Measurements from ENCODE around the gene PIGW.
"Not testable (repeated sequence)": the region's sequence is repeated elsewhere in the genome, so short reads cannot be mapped to it uniquely, and the experiment has no call there.

The PIGW gene

GRCh38 chr17:36501963-36502362 lies 32.8 kb upstream of the PIGW start:
- Mint-ChIP-seq H3K4me3 (no peak overlapping the region), H3K9me3 (no peaks in the 10 kb centered on the region), H3K36me3 (peaks cover 8% of the 10 kb centered on the region), H3K27ac (no peak overlapping the region), H3K27me3 (no peaks in the 10 kb centered on the region), H3K4me1 (no peaks in the 10 kb centered on the region)
- ATAC-seq (ENCODE audit: low read depth) (no peak), DNase-seq (ENCODE audit: low spot score in 2 of 2) (no peak)

- Mint-ChIP-seq H3K9me3 (no peaks in the 10 kb centered on the region), H3K27ac (no peak overlapping the region), H3K36me3 (peaks cover 8% of the 10 kb centered on the region), H3K4me3 (no peak overlapping the region), H3K27me3 (no peaks in the 10 kb centered on the region), H3K4me1 (no peaks in the 10 kb centered on the region)
- no peak for DNase-seq (ENCODE audit: low spot score in 2 of 2)
- no peak for ATAC-seq (ENCODE audit: low read depth)
Measured at GRCh38 chr17:36503456-36504155, 31.2 kb upstream of the PIGW start.

- Mint-ChIP-seq H3K27me3 (no peaks in the 10 kb centered on the region), H3K9me3 (no peaks in the 10 kb centered on the region), H3K27ac (peak overlapping the region; percentile 24), H3K4me1 (no peaks in the 10 kb centered on the region), H3K4me3 (no peak overlapping the region), H3K36me3 (peaks cover 8% of the 10 kb centered on the region)
- DNase-seq (ENCODE audit: low spot score in 2 of 2) (no peak), ATAC-seq (ENCODE audit: low read depth) (no peak)
Measured at GRCh38 chr17:36504156-36504545, 30.6 kb upstream of the PIGW start.

- H3K27me3 Mint-ChIP-seq = no peaks in the 10 kb centered on the region
- H3K9me3 Mint-ChIP-seq = no peaks in the 10 kb centered on the region
- no peak for DNase-seq (ENCODE audit: low spot score in 2 of 2)
- no peak overlapping the region for H3K27ac Mint-ChIP-seq
- no peak overlapping the region for H3K4me3 Mint-ChIP-seq
- no peak for ATAC-seq (ENCODE audit: low read depth)
- no peaks in the 10 kb centered on the region for H3K4me1 Mint-ChIP-seq
- H3K36me3 Mint-ChIP-seq = peaks cover 8% of the 10 kb centered on the region
Measured at GRCh38 chr17:36505171-36505570, 29.6 kb upstream of the PIGW start.

- Mint-ChIP-seq H3K36me3 (peaks cover 13% of the 10 kb centered on the region), H3K27ac (no peak overlapping the region), H3K27me3 (no peaks in the 10 kb centered on the region), H3K9me3 (no peaks in the 10 kb centered on the region), H3K4me3 (no peak overlapping the region), H3K4me1 (no peaks in the 10 kb centered on the region)
- no peak for ATAC-seq (ENCODE audit: low read depth)
- DNase-seq (ENCODE audit: low spot score in 2 of 2) = no peak
Measured at GRCh38 chr17:36506249-36506826, 28.4 kb upstream of the PIGW start.

- Mint-ChIP-seq H3K36me3 (peaks cover 13% of the 10 kb centered on the region), H3K4me3 (no peak overlapping the region), H3K4me1 (no peaks in the 10 kb centered on the region), H3K9me3 (no peaks in the 10 kb centered on the region), H3K27ac (no peak overlapping the region), H3K27me3 (no peaks in the 10 kb centered on the region)
- DNase-seq (ENCODE audit: low spot score in 2 of 2) = no peak
- ATAC-seq (ENCODE audit: low read depth) = no peak
Measured at GRCh38 chr17:36506831-36507230, 28.0 kb upstream of the PIGW start.

GRCh38 chr17:36507266-36507665 lies 27.5 kb upstream of the PIGW start:
- Mint-ChIP-seq H3K27ac (no peak overlapping the region), H3K4me1 (no peaks in the 10 kb centered on the region), H3K27me3 (no peaks in the 10 kb centered on the region), H3K9me3 (no peaks in the 10 kb centered on the region), H3K4me3 (no peak overlapping the region), H3K36me3 (peaks cover 12% of the 10 kb centered on the region)
- ATAC-seq (ENCODE audit: low read depth) (no peak), DNase-seq (ENCODE audit: low spot score in 2 of 2) (no peak)

- not testable (repeated sequence) for ATAC-seq (ENCODE audit: low read depth); H3K27ac Mint-ChIP-seq; DNase-seq (ENCODE audit: low spot score in 2 of 2); H3K9me3 Mint-ChIP-seq; H3K4me3 Mint-ChIP-seq; H3K27me3 Mint-ChIP-seq; H3K4me1 Mint-ChIP-seq
- peaks cover 11% of the 10 kb centered on the region for H3K36me3 Mint-ChIP-seq
Measured at GRCh38 chr17:36508439-36508838, 26.3 kb upstream of the PIGW start.

GRCh38 chr17:36509272-36509985 lies 25.4 kb upstream of the PIGW start:
- no peak overlapping the region for H3K4me3 Mint-ChIP-seq
- H3K9me3 Mint-ChIP-seq = no peaks in the 10 kb centered on the region
- no peak for ATAC-seq (ENCODE audit: low read depth)
- no peak overlapping the region for H3K27ac Mint-ChIP-seq
- no peak for DNase-seq (ENCODE audit: low spot score in 2 of 2)
- peaks cover 10% of the 10 kb centered on the region for H3K36me3 Mint-ChIP-seq
- no peaks in the 10 kb centered on the region for H3K27me3 Mint-ChIP-seq
- no peaks in the 10 kb centered on the region for H3K4me1 Mint-ChIP-seq

- Mint-ChIP-seq H3K4me3 (no peak overlapping the region), H3K9me3 (no peaks in the 10 kb centered on the region), H3K4me1 (no peaks in the 10 kb centered on the region), H3K36me3 (peaks cover 7% of the 10 kb centered on the region), H3K27ac (no peak overlapping the region), H3K27me3 (no peaks in the 10 kb centered on the region)
- ATAC-seq (ENCODE audit: low read depth) (no peak), DNase-seq (ENCODE audit: low spot score in 2 of 2) (no peak)
Measured at GRCh38 chr17:36510636-36511035, 24.2 kb upstream of the PIGW start.

- Mint-ChIP-seq H3K27me3 (no peaks in the 10 kb centered on the region), H3K36me3 (peaks cover 5% of the 10 kb centered on the region), H3K9me3 (no peaks in the 10 kb centered on the region), H3K4me3 (no peak overlapping the region), H3K27ac (no peak overlapping the region), H3K4me1 (no peaks in the 10 kb centered on the region)
- no peak for DNase-seq (ENCODE audit: low spot score in 2 of 2)
- ATAC-seq (ENCODE audit: low read depth) = no peak
Measured at GRCh38 chr17:36511216-36511615, 23.6 kb upstream of the PIGW start.

GRCh38 chr17:36512641-36513040 lies 22.1 kb upstream of the PIGW start:
- Mint-ChIP-seq H3K27me3 (no peaks in the 10 kb centered on the region), H3K36me3 (peaks cover 5% of the 10 kb centered on the region), H3K4me3 (no peak overlapping the region), H3K4me1 (no peaks in the 10 kb centered on the region), H3K9me3 (no peaks in the 10 kb centered on the region), H3K27ac (no peak overlapping the region)
- ATAC-seq (ENCODE audit: low read depth) (no peak), DNase-seq (ENCODE audit: low spot score in 2 of 2) (no peak)

GRCh38 chr17:36514856-36515255 lies 19.9 kb upstream of the PIGW start:
- no peak overlapping the region for H3K27ac Mint-ChIP-seq
- H3K9me3 Mint-ChIP-seq = no peaks in the 10 kb centered on the region
- ATAC-seq (ENCODE audit: low read depth) = no peak
- H3K4me3 Mint-ChIP-seq = no peak overlapping the region
- H3K27me3 Mint-ChIP-seq = no peaks in the 10 kb centered on the region
- H3K36me3 Mint-ChIP-seq = peaks cover 5% of the 10 kb centered on the region
- H3K4me1 Mint-ChIP-seq = peaks cover 2% of the 10 kb centered on the region
- DNase-seq (ENCODE audit: low spot score in 2 of 2) = no peak

GRCh38 chr17:36515837-36516236 lies 18.9 kb upstream of the PIGW start:
- Mint-ChIP-seq H3K4me1 (peaks cover 2% of the 10 kb centered on the region), H3K36me3 (peaks cover 6% of the 10 kb centered on the region), H3K4me3 (no peak overlapping the region), H3K9me3 (peaks cover 1% of the 10 kb centered on the region), H3K27ac (no peak overlapping the region), H3K27me3 (no peaks in the 10 kb centered on the region)
- ATAC-seq (ENCODE audit: low read depth) = no peak
- no peak for DNase-seq (ENCODE audit: low spot score in 2 of 2)
